Measurements from ENCODE around the gene FKBP14.

The FKBP14 gene

GRCh38 chr7:29995652-29996051 lies 30.9 kb downstream of the FKBP14 start:
- H3K27ac ChIP-seq (ENCODE audit: low read depth in 2 of 2, low read length in 2 of 2) = no peak overlapping the region
- no peaks in the 10 kb centered on the region for H3K27me3 ChIP-seq (ENCODE audit: control insufficient read depth in 2 of 2, insufficient read depth in 2 of 2, low read length in 2 of 2)
- peaks cover 2 to 3% of the 10 kb centered on the region in 2 donors for H3K9me3 ChIP-seq (ENCODE audit: control insufficient read depth in 2 of 2, low read length in 2 of 2)
- no peaks in the 10 kb centered on the region for H3K4me1 ChIP-seq (ENCODE audit: control insufficient read depth in 2 of 2, insufficient read depth in 2 of 2, low read length in 2 of 2)
- no peak overlapping the region for H3K4me3 ChIP-seq (ENCODE audit: low read length in 2 of 2)
- no peak overlapping the region for H3K9ac ChIP-seq (ENCODE audit: low read depth in 1 of 2, low read length in 2 of 2)
- no peaks in the 10 kb centered on the region for H3K36me3 ChIP-seq (ENCODE audit: control insufficient read depth in 2 of 2, insufficient read depth in 2 of 2, low read length in 2 of 2)

- peaks cover 3 to 6% of the 10 kb centered on the region in 2 donors for H3K27me3 ChIP-seq (ENCODE audit: control insufficient read depth in 2 of 2, insufficient read depth in 2 of 2, low read length in 2 of 2)
- no peak overlapping the region for H3K4me3 ChIP-seq (ENCODE audit: low read length in 2 of 2)
- H3K4me1 ChIP-seq (ENCODE audit: control insufficient read depth in 2 of 2, insufficient read depth in 2 of 2, low read length in 2 of 2) = no peaks in the 10 kb centered on the region
- peaks cover 2 to 3% of the 10 kb centered on the region in 2 donors for H3K9me3 ChIP-seq (ENCODE audit: control insufficient read depth in 2 of 2, low read length in 2 of 2)
- no peak overlapping the region for H3K9ac ChIP-seq (ENCODE audit: low read depth in 1 of 2, low read length in 2 of 2)
- H3K27ac ChIP-seq (ENCODE audit: low read depth in 2 of 2, low read length in 2 of 2) = no peak overlapping the region
- no peaks in the 10 kb centered on the region for H3K36me3 ChIP-seq (ENCODE audit: control insufficient read depth in 2 of 2, insufficient read depth in 2 of 2, low read length in 2 of 2)
Observed at GRCh38 chr7:29993140-29993539, 33.4 kb downstream of the FKBP14 start.

GRCh38 chr7:29991937-29992336 lies 34.6 kb downstream of the FKBP14 start:
- no peak overlapping the region for H3K9ac ChIP-seq (ENCODE audit: low read depth in 1 of 2, low read length in 2 of 2)
- H3K9me3 ChIP-seq (ENCODE audit: control insufficient read depth in 2 of 2, low read length in 2 of 2) = peaks cover 2 to 3% of the 10 kb centered on the region in 2 donors
- no peaks in the 10 kb centered on the region for H3K36me3 ChIP-seq (ENCODE audit: control insufficient read depth in 2 of 2, insufficient read depth in 2 of 2, low read length in 2 of 2)
- H3K27me3 ChIP-seq (ENCODE audit: control insufficient read depth in 2 of 2, insufficient read depth in 2 of 2, low read length in 2 of 2) = peaks cover 3 to 6% of the 10 kb centered on the region in 2 donors
- peaks cover 2 to 3% of the 10 kb centered on the region in 2 donors for H3K4me1 ChIP-seq (ENCODE audit: control insufficient read depth in 2 of 2, insufficient read depth in 2 of 2, low read length in 2 of 2)
- H3K4me3 ChIP-seq (ENCODE audit: low read length in 2 of 2) = no peak overlapping the region
- no peak overlapping the region for H3K27ac ChIP-seq (ENCODE audit: low read depth in 2 of 2, low read length in 2 of 2)

- Histone ChIP-seq H3K9ac (ENCODE audit: low read depth in 1 of 2, low read length in 2 of 2) (no peak overlapping the region), H3K4me3 (ENCODE audit: low read length in 2 of 2) (no peak overlapping the region), H3K36me3 (ENCODE audit: control insufficient read depth in 2 of 2, insufficient read depth in 2 of 2, low read length in 2 of 2) (no peaks in the 10 kb centered on the region), H3K9me3 (ENCODE audit: control insufficient read depth in 2 of 2, low read length in 2 of 2) (no peaks in the 10 kb centered on the region), H3K27ac (ENCODE audit: low read depth in 2 of 2, low read length in 2 of 2) (no peak overlapping the region), H3K27me3 (ENCODE audit: control insufficient read depth in 2 of 2, insufficient read depth in 2 of 2, low read length in 2 of 2) (peaks cover 3 to 6% of the 10 kb centered on the region in 2 donors), H3K4me1 (ENCODE audit: control insufficient read depth in 2 of 2, insufficient read depth in 2 of 2, low read length in 2 of 2) (peaks cover 2 to 3% of the 10 kb centered on the region in 2 donors)
Observed at GRCh38 chr7:29990931-29991330, 35.6 kb downstream of the FKBP14 start.

- Histone ChIP-seq H3K27ac (ENCODE audit: low read depth in 2 of 2, low read length in 2 of 2) (peak within 1 kb of the TSS; percentile 66 to 77), H3K27me3 (ENCODE audit: control insufficient read depth in 2 of 2, insufficient read depth in 2 of 2, low read length in 2 of 2) (peaks cover 3 to 6% of the 10 kb centered on the region in 2 donors), H3K9me3 (ENCODE audit: control insufficient read depth in 2 of 2, low read length in 2 of 2) (no peaks in the 10 kb centered on the region), H3K9ac (ENCODE audit: low read depth in 1 of 2, low read length in 2 of 2) (peak within 1 kb of the TSS; percentile 65 to 80), H3K4me1 (ENCODE audit: control insufficient read depth in 2 of 2, insufficient read depth in 2 of 2, low read length in 2 of 2) (peaks cover 2 to 3% of the 10 kb centered on the region in 2 donors), H3K36me3 (ENCODE audit: control insufficient read depth in 2 of 2, insufficient read depth in 2 of 2, low read length in 2 of 2) (no peaks in the 10 kb centered on the region), H3K4me3 (ENCODE audit: low read length in 2 of 2) (peak within 1 kb of the TSS; percentile 74 to 87)
Observed at GRCh38 chr7:29989257-29989995, 37.1 kb downstream of the FKBP14 start, which contains the start of gene SCRN1. TSS of gene SCRN1 (minus strand) at chr7:29989801. CDS start at chr7:29969067, 20,734 bp downstream.

GRCh38 chr7:29988424-29989256 lies 37.9 kb downstream of the FKBP14 start:
- Histone ChIP-seq H3K27me3 (ENCODE audit: control insufficient read depth in 2 of 2, insufficient read depth in 2 of 2, low read length in 2 of 2) (peaks cover 3 to 6% of the 10 kb centered on the region in 2 donors), H3K27ac (ENCODE audit: low read depth in 2 of 2, low read length in 2 of 2) (peak overlapping the region; percentile 66 to 77), H3K4me1 (ENCODE audit: control insufficient read depth in 2 of 2, insufficient read depth in 2 of 2, low read length in 2 of 2) (peaks cover 2 to 3% of the 10 kb centered on the region in 2 donors), H3K4me3 (ENCODE audit: low read length in 2 of 2) (peak overlapping the region; percentile 74 to 87), H3K9ac (ENCODE audit: low read depth in 1 of 2, low read length in 2 of 2) (peak overlapping the region; percentile 65 to 80), H3K36me3 (ENCODE audit: control insufficient read depth in 2 of 2, insufficient read depth in 2 of 2, low read length in 2 of 2) (no peaks in the 10 kb centered on the region), H3K9me3 (ENCODE audit: control insufficient read depth in 2 of 2, low read length in 2 of 2) (no peaks in the 10 kb centered on the region)

- Histone ChIP-seq H3K36me3 (ENCODE audit: control insufficient read depth in 2 of 2, insufficient read depth in 2 of 2, low read length in 2 of 2) (no peaks in the 10 kb centered on the region), H3K27me3 (ENCODE audit: control insufficient read depth in 2 of 2, insufficient read depth in 2 of 2, low read length in 2 of 2) (peaks cover 3 to 6% of the 10 kb centered on the region in 2 donors), H3K9ac (ENCODE audit: low read depth in 1 of 2, low read length in 2 of 2) (no peak overlapping the region), H3K4me3 (ENCODE audit: low read length in 2 of 2) (peak overlapping the region in 1 of 2 donors; percentile 24), H3K9me3 (ENCODE audit: control insufficient read depth in 2 of 2, low read length in 2 of 2) (no peaks in the 10 kb centered on the region), H3K4me1 (ENCODE audit: control insufficient read depth in 2 of 2, insufficient read depth in 2 of 2, low read length in 2 of 2) (peaks cover 2 to 3% of the 10 kb centered on the region in 2 donors), H3K27ac (ENCODE audit: low read depth in 2 of 2, low read length in 2 of 2) (peak overlapping the region; percentile 66 to 77)
Observed at GRCh38 chr7:29987811-29988317, 38.6 kb downstream of the FKBP14 start.

- Histone ChIP-seq H3K4me1 (ENCODE audit: control insufficient read depth in 2 of 2, insufficient read depth in 2 of 2, low read length in 2 of 2) (peaks cover 2 to 3% of the 10 kb centered on the region in 2 donors), H3K9ac (ENCODE audit: low read depth in 1 of 2, low read length in 2 of 2) (no peak overlapping the region), H3K27ac (ENCODE audit: low read depth in 2 of 2, low read length in 2 of 2) (peak overlapping the region in 1 of 2 donors; percentile 66), H3K4me3 (ENCODE audit: low read length in 2 of 2) (no peak overlapping the region), H3K27me3 (ENCODE audit: control insufficient read depth in 2 of 2, insufficient read depth in 2 of 2, low read length in 2 of 2) (peaks cover 3 to 6% of the 10 kb centered on the region in 2 donors), H3K9me3 (ENCODE audit: control insufficient read depth in 2 of 2, low read length in 2 of 2) (no peaks in the 10 kb centered on the region), H3K36me3 (ENCODE audit: control insufficient read depth in 2 of 2, insufficient read depth in 2 of 2, low read length in 2 of 2) (no peaks in the 10 kb centered on the region)
Observed at GRCh38 chr7:29987083-29987482, 39.4 kb downstream of the FKBP14 start.

- no peaks in the 10 kb centered on the region for H3K27me3 ChIP-seq (ENCODE audit: control insufficient read depth in 2 of 2, insufficient read depth in 2 of 2, low read length in 2 of 2)
- no peak overlapping the region for H3K9ac ChIP-seq (ENCODE audit: low read depth in 1 of 2, low read length in 2 of 2)
- no peak overlapping the region for H3K4me3 ChIP-seq (ENCODE audit: low read length in 2 of 2)
- no peaks in the 10 kb centered on the region for H3K9me3 ChIP-seq (ENCODE audit: control insufficient read depth in 2 of 2, low read length in 2 of 2)
- no peaks in the 10 kb centered on the region for H3K36me3 ChIP-seq (ENCODE audit: control insufficient read depth in 2 of 2, insufficient read depth in 2 of 2, low read length in 2 of 2)
- no peaks in the 10 kb centered on the region for H3K4me1 ChIP-seq (ENCODE audit: control insufficient read depth in 2 of 2, insufficient read depth in 2 of 2, low read length in 2 of 2)
- H3K27ac ChIP-seq (ENCODE audit: low read depth in 2 of 2, low read length in 2 of 2) = no peak overlapping the region
Observed at GRCh38 chr7:29980151-29980550, 46.4 kb downstream of the FKBP14 start.
